ENCODE measurements around the gene BRINP1.

- TF ChIP-seq CTCF (conservative IDR thresholded peaks at IDR 0.05) (no peak), EZH2 (IDR thresholded peaks at IDR 0.05; ENCODE audit: low read depth) (no peak)
These were observed 204.1 kb downstream of the BRINP1 start for GRCh38 chr9:119165131-119165530.
